Right ventricle myocardium superior (tissue), 1 donor: ENCODE measurements around the gene DIAPH2. TPM values are rescaled to one million over a fixed set of nuclear protein-coding genes. Genes with fewer than 3 reads are reported as not detected.

Experiments
- ATAC-seq: fragments of 200-7000 bp; cut with Tn5 transposase; one replicate; pipeline ENCODE4 v1.9.1; 2020; ENCODE audit warnings: mild to moderate bottlenecking; ENCODE audit not compliant: poor library complexity
- DNase-seq: peaks from one replicate; pipeline ENCODE4 v3.0.0-alpha.2; 2020
- intact Hi-C: fragments of 100-400 bp; cut with DNase I; formaldehyde crosslinking; loops from one replicate; pipeline ENCODE4 v1.11.2; 2022
- total RNA-seq: library from RNA; stranded (reverse); fragmentation: NEBNext Ultra II Directional; extraction: Animal tissue kit (Norgen Biotek cat#: 25700); gene quantifications from one replicate; pipeline ENCODE4 v1.2.1, GENCODE V29; 2021
- donor health status: DM: no; HTN: yes; CAD: no; lungs with severe emphysema.

The DIAPH2 gene
- total RNA-seq, 1 donor from 2014 or later = 11.0 TPM

DNA sequence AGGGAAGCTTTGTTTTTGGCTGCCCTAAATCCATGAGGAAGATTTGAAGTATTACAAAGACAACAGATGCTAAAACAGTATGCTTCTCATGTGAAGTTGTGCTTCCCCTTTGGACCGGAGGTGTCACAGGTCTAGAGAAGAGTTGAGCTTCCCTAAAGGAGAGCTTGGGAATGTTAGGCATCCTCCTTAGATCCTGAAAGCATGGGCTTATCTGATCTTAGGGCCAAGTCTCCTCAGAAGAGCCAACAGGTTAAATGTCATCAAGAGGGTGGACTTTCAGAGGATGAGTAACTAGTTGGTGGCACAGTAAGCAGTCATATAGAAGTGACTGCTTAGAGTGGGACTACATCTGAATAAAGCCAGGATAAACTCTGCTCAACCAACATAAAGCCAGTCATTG lies 404.5 kb downstream of the DIAPH2 start:
- intact Hi-C loops = no loop called here
- no peak for DNase-seq
- ATAC-seq = no peak

DNA sequence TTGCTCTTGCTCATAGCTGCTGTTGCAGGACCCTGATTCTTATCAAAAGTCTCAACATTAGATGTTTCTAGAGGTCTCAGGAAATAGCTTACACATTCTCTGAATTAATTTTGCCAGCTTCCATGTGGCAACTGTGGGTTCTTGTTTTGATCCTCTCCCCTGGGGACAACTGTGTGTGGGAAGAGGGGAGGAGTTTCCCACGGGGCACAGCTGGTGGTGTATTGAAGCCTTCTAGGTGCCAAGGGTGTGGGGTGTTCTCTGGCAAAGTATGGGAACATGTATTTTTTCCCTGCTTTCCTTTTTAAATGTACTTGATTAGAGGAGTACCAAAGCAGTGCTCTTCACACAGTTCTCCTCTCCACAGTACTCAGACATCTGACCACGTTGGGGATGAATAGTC lies 411.7 kb downstream of the DIAPH2 start:
- DNase-seq (no peak), ATAC-seq (no peak)
- intact Hi-C loops = no loop called here

DNA sequence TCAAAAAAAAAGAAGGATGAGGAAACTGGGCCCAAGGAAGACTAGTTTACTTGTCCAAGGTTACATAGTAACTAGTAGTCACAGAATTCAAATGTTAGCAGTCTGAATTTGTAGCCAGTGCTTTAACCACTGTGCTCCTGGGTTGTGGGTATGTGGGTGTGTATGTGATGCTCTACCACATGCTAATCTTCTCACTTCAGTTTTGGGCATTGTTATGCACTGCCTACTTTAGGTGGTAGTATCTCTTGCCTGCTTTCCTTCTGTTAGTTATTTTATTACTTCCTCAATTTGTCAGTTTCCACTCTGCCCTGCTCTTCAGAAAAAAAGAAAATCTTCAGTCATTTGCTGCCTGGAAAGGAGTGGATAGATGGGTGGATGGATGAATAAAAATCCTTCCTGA lies 418.3 kb downstream of the DIAPH2 start:
- ATAC-seq (no peak), DNase-seq (no peak)
- intact Hi-C loops = no loop called here

DNA sequence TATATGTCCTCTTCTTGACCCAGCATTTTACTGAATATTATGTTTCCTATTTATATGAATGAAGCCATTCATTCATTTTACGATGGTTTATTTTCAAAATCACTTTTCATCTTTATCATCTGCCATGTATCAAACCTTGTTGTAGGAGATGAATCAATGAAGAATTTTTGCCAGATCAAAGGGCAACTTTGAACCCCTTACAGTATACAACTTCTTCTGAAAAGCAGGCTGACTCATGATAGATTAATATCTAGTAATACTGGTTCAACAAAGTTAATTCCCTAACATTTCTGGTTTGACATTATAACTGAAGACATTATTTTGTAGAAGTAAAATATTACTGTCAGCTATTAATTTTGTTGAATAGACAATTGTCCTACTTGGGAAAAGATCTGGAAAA lies 425.1 kb downstream of the DIAPH2 start:
- no peak for DNase-seq
- no peak for ATAC-seq

DNA sequence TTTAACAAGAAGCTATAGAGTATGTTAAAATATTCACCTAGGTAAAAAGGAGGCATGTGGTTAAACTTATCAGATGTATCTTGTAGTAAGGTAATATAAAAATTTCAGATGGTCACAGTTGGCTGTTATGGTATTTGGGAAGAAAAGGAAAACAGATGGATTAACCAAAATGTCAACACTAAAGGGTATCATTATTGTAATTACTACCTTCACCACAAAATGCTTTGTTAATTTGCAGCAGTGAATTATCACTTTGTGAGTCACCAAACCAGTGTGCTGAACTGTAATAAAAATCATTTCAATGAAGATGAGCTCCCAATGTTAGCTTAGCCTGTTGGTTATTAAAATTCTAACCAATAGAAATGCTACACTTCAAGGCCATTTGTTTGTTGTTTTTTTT lies 432.9 kb downstream of the DIAPH2 start:
- DNase-seq (no peak), ATAC-seq (no peak)
- intact Hi-C loops = no loop called here

More for the DNA sequence above, 425.1 kb downstream of the DIAPH2 start:
- intact Hi-C loops = no loop called here

DNA sequence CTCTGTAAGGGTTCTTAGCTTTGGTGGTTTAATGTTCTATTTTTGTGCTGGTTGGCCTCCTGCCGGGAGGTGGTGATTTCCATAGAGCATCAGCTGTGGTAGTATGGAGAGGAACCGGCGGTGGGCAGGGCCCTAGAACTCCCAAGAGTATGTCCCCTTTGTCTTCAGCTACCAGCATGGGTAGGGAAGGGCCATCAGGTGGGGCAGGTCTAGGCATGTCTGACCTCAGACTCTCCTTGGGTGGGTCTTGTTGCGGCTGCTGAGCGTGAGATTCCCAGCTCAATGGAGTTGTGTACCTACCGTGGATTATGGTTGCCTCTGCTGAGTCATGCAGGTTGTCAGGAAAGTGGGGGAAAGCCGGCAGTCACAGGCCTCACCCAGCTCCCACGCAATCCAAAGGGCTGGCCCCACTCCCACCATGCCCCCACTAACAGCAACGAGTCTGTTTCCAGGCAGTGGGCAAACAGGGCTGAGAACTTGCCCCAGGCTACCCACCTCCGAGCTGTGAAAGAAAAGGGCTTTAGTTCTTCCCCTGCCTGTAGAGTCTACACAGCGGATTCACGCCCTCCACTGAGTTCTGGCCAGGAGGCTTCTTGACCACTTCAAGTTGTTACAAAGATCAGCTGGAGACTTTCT lies 434.9 kb downstream of the DIAPH2 start:
- DNase-seq (no peak), ATAC-seq (no peak)
- intact Hi-C loops = no loop called here

DNA sequence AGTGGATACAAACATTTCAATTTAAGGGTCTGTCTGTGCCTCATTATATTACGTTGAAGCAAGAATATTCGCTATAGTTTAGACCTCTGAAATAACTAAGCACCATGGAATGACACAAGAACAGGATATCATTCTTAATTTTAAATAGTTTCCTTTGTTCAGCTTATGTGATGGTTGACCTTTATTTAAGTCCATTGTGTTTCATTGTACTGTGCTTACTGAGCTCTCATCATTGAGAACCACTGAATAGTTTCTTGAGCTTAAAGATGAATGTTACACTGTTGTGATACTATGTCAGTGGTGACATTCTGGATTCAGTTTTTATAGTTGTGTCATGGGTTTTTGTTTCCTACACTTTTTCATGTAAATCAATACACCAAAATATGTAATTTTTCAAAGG lies 438.4 kb downstream of the DIAPH2 start:
- ATAC-seq = no peak
- intact Hi-C loops = no loop called here
- no peak for DNase-seq

DNA sequence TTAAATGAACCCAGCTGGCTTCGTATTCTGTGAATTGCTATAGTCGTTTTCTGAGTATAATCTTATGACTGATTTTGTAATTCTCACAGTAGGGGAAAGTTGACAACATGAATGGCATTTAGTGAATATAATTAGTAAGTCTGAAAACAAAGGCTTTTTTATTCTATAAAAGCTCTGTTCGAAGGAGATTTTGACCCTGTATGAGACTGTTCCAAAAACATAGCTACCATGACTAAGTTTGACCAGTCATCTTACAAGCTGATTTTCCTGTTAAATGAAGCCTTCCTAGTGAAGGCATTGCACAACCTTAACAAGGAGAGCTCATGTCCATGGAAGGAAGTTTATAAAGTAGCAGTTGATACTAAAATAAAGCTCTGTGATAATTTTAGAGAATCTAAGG lies 441.4 kb downstream of the DIAPH2 start:
- intact Hi-C loops = no loop called here
- ATAC-seq (no peak), DNase-seq (no peak)

DNA sequence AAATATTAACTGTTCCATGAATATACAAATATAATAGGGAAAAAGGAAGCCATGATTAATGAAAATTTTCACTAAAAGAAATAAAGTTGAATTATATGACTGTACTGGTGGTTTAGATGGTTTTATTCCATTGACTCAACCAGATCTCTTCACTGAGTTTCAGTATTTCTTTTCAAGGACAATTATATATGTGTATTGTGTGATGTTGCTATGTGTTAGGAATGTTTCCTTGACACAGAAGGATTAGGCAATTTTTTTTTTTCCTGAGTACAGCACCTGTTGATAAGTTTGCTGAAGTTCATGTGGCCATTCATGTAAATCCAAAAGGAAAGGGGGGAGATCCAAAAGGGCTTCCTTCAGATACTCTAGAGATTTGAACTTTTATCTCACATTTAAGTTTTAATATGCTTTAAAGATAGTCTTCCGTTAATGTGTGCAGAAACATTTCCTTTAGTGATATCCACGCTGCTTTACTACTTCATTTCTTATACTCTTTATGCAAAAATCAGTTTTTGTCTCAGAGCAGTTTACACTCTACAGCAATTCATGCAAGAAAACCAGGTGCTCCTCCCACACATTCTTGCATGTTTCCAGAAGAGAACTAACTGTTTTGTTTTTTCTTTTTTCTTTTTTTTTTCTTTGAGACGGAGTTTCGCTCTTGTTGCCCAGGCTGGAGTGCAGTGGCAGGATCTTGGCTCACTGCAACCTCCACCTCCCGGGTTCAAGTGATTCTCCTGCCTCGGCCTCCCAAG lies 448.2 kb downstream of the DIAPH2 start:
- DNase-seq (no peak), ATAC-seq (no peak)
- intact Hi-C loops = no loop called here

DNA sequence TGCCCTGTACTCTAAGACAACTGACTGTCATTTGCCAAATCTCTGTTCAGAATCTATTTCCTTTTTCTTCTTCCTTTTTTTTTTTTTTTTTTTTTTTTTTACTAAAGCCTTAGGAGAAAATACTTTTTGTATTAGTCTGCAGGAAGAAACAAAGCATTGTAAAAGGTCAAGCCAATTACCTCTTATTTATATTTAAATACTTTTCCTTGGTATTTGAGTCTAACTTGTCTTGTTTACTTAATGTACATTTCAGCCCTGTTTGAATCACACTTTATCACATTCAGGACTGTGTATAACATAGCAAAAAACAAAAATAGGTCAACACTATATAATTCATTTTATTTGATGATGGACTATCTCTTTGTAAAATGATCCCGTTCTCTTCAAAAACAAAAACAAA lies 461.3 kb downstream of the DIAPH2 start:
- intact Hi-C loops = no loop called here
- DNase-seq (no peak), ATAC-seq (no peak)

DNA sequence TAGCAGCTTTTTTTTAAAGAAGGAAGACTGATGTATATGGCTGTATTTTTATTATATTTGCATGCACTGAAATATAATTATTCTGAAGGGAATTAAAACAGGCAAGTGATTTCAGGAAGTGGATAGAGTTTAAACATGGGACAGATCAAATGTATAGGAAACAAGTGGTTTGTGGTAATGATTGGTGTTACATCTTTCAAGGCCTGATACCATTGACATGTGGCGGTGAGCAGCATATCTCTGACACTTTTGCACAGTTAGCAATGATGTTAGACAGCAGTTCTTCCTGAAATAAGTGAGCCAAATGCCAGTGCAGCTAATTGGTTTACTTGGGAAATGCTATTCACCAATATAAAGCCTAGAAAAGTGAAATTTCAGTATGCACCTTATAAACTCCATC lies 471.2 kb downstream of the DIAPH2 start:
- ATAC-seq (no peak), DNase-seq (no peak)
- intact Hi-C loops = no loop called here

DNA sequence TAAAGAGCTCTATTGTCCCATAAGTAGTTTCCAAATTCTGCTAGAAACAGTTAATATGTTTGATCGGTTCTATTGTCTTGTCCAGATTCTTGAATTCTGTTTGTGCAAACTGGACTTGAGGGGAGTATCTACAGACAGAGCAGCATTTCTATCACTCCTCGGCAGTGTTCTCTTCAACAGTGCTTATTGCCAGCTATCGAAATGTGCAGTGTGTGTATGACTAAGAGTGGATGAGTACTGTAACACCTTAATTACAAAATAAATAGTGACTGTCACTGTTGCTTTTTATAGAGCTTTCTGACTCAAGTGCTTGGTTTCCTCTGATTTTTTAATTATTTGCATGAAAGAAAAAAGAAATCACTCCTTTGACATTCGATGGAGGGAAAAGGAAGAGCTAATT lies 473.6 kb downstream of the DIAPH2 start:
- ATAC-seq (no peak), DNase-seq (no peak)
- intact Hi-C loops = no loop called here

DNA sequence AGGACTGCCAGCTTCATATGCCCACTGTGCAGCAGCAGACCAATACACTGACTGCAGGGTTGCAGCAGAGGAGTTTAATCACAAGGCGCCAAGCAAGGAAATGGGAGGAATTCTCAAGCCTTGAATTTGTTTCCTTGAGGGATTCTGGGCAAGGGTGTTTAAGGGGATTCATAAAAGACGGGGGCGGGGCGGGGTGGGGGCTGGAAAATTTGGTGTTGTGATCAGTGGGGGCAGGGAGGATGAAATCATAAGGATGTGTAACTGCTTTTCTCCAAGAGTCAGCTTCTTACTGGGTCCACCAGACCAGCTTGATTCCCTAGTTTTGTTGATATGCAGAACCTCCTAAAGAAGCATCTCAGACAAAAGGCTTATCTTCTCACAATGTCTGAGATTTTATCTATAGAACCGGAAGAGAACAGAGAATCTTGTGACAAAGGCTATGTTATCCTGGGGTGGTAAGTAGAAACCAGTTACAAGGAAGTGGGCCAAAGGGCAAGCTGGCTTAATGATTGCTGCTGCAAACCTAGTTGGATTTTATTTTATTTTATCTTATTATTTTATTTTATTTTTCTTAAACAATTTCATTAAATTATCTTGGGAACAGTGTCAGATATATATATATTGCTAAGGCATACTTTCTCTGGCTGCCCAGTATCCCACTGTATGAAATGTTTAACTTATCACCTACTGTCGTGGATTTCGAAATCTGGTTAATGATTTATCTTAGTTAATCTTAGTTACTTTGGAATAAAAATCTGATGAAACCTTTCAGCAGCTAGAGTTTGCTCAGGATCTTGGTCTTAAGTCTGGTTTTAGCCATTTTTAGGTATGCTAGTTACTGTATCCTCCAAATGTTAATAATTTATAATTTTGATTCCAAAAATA lies 475.5 kb downstream of the DIAPH2 start:
- intact Hi-C loops = no loop called here
- DNase-seq = no peak
- no peak for ATAC-seq

DNA sequence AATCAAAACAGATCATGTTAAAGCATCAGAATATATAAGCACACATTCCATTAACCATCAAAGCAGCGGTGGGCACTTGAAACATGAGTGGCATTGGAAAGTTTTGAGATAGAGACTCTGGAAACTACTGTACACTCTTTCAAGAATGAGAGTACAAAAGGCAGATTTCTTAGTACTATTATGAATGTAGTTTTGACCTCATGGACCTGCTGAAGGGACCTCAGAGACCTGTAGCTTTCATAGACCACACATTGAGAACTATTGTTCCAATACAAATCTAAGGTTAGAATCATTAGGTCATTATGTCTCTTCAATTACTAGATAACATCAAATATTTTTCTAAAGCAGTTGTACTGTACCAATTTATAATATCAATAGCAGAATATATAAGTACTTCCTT lies 482.7 kb downstream of the DIAPH2 start:
- intact Hi-C loops = no loop called here
- ATAC-seq = no peak
- no peak for DNase-seq

DNA sequence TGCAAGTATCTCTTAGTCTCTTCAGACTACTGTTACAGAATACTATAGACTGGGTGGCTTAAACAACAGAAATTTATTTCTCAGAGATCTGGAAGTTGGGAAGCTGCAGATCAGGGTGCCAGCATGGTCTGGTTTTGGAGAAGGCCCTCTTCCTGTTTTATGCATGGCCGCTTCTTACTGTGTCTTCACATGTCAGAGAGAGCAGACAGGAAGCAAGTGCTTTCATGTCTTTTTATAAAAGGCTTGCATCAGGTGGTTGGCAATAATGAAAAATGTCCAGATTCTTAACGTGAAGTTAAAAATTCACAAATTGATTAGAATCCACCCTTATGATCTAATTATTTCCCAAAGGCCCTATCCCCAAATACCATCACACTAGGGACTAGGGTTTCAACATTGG lies 484.0 kb downstream of the DIAPH2 start:
- intact Hi-C loops = no loop called here
- DNase-seq (no peak), ATAC-seq (no peak)

DNA sequence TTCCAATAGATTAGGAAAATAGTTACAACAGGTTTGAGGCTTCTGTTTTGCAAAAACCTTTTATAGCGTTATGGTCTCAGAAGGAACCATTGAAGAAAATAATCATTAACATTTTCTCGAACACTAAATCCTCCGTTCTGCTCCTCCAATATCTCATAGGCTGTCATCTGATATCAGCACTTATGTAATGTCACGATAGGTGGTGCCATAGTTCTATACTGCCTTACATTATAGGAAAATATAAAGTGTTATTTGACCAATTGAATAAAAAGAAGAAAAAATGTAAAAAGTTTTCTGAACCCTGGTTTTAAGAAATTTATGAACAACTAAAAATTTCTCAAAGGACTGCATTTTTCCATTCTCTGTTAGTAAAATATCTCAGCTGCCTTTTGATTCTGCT lies 490.5 kb downstream of the DIAPH2 start:
- intact Hi-C loops = no loop called here
- DNase-seq (no peak), ATAC-seq (no peak)

DNA sequence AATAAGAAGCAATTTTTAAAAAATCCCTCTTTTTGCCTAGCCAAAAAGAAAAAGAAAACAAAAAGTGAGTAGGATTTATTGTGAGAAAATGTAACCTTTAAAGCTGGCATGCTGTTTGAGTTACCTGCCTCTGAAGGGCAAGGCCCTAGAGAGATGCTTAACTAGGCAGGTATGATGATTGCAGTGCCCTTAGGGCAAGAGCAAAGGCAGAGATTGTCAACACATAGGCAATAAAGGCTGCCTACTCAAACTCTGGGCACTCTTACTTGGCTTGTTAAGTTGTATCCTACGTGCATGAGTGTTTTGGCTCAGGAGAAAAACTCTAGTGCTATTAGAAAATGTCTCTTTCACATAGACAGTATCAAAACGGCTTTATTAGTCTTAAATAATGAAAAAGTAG lies 505.0 kb downstream of the DIAPH2 start:
- DNase-seq = no peak
- intact Hi-C loops = no loop called here

DNA sequence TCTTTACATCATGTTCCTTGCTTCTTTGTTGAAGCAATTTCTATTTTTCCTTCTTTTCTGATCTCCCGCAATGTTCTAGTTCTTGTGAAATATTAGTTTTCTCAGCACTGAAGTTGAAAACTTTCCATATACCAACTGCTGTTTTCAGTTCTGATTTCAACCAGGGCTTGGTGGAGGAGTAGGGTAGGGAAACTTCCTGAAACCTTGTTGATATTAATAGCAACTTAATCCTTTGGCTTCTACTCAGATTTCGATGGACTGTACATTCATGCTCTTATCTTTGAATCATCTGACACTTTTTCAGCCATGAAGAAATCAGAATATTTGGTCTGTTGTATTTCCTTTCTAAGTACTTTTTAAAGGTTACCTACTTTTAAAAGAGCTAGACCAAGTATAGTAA lies 514.9 kb downstream of the DIAPH2 start:
- intact Hi-C loops = no loop called here
- DNase-seq (no peak), ATAC-seq (no peak)

More for the DNA sequence above, 505.0 kb downstream of the DIAPH2 start:
- ATAC-seq = no peak

DNA sequence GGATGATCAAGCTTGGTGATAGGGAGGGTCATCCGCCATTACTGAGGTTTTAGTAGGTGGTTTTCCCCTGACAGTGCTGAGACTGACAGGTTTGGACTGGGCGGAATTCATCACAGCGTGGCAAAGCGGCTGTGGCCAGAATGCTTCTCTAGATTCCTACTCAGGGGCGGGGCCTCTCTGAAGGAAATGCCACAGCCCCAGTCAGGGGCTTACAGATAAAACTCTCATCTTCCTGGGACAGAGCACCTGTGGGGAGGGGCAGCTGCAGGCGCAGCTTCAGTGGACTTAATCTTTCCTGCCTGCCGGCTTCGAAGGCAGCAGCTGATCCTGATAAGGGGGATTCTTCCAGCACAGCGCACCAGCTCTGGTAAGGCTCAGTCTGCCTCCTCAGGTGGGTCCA lies 515.8 kb downstream of the DIAPH2 start:
- intact Hi-C loops = no loop called here
- DNase-seq (no peak), ATAC-seq (no peak)

DNA sequence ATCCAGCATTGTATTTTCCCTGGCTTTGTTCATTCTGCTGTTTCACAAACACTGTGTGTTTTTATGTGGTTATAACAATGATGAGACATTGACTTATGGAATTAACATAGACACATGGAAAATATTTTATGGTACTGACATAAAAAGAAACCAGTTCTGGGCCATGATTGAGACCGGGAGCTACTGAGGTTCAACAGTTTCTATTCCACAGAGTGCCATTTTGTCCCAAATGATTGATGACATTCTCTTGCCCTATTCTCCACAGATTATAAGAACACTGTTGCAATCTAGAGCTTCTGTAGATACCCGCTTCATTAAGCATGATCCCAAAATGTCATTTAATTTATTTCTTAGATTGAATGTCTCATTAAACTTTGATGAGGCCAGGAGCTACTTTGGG lies 525.9 kb downstream of the DIAPH2 start:
- DNase-seq = no peak
- no peak for ATAC-seq
- intact Hi-C loops = no loop called here
